HepG2 (cell line): ENCODE data around the gene HDGF. TPM values are rescaled to one million over a fixed set of nuclear protein-coding genes. Genes with fewer than 3 reads are reported as not detected.

Source experiments
- CHD4 ChIP-seq: fragments of 200-600 bp; sonication (generic); IDR thresholded peaks from 2 replicates; pipeline ENCODE4 v1.7.0; 2017; ENCODE audit warnings: mild to moderate bottlenecking, low read length, borderline replicate concordance
- HCFC1 ChIP-seq: fragments of 150-350 bp; IDR thresholded peaks from 2 replicates; pipeline ENCODE4 v1.6.1; 2014; ENCODE audit warnings: low read depth, low read length
- HOXA5 ChIP-seq: sonication (generic); formaldehyde crosslinking; IDR thresholded peaks from 2 replicates; pipeline ENCODE4 v1.4.0; 2020; ENCODE audit warnings: missing genetic modification reagents
- MBD4 ChIP-seq: IDR thresholded peaks from 2 replicates; pipeline ENCODE4 v1.6.1; 2012; ENCODE audit warnings: low read length, inconsistent platforms, borderline replicate concordance
- MYC ChIP-seq: sonication (generic); formaldehyde crosslinking; IDR thresholded peaks from 2 replicates; pipeline ENCODE4 v1.9.0; 2021; ENCODE audit warnings: missing genetic modification reagents, borderline replicate concordance
- PHF21A ChIP-seq: sonication (generic); formaldehyde crosslinking; IDR thresholded peaks from 2 replicates; pipeline ENCODE4 v1.5.0; 2020; ENCODE audit warnings: mild to moderate bottlenecking, missing genetic modification reagents
- POLR2A ChIP-seq, 2 experiments: IDR thresholded peaks; 2 replicates each; pipeline ENCODE4 v1.6.1; 2011; ENCODE audit warnings: low read depth in 2 of 2, low read length in 2 of 2, mild to moderate bottlenecking in 1 of 2, moderate library complexity in 1 of 2; ENCODE audit not compliant: insufficient read depth in 1 of 2
- SIN3A ChIP-seq: IDR thresholded peaks from 2 replicates; pipeline ENCODE4 v1.6.1; 2011; ENCODE audit warnings: low read depth, mild to moderate bottlenecking, control low read depth, low read length, borderline replicate concordance
- SP4 ChIP-seq: sonication (generic); formaldehyde crosslinking; IDR thresholded peaks from 2 replicates; pipeline ENCODE4 v1.8.1; 2023; ENCODE audit warnings: mild to moderate bottlenecking, missing genetic modification reagents
- TSC22D2 ChIP-seq: sonication (generic); formaldehyde crosslinking; IDR thresholded peaks from 2 replicates; pipeline ENCODE4 v1.5.1; 2020; ENCODE audit warnings: missing genetic modification reagents, mild to moderate bottlenecking, borderline replicate concordance
- U2AF1 ChIP-seq: fragments of 200-400 bp; formaldehyde crosslinking; optimal IDR thresholded peaks from 2 replicates; pipeline ENCODE3; 2017; ENCODE audit warnings: mild to moderate bottlenecking, low read depth, low read length
- XBP1 ChIP-seq: sonication (generic); formaldehyde crosslinking; IDR thresholded peaks from 2 replicates; pipeline ENCODE4 v1.5.0; 2020; ENCODE audit warnings: missing genetic modification reagents
- ZNF253 ChIP-seq: sonication (generic); formaldehyde crosslinking; IDR thresholded peaks from 2 replicates; pipeline ENCODE4 v1.8.0; 2022; ENCODE audit warnings: mild to moderate bottlenecking, missing genetic modification reagents, borderline replicate concordance
- ZNF337 ChIP-seq: sonication (generic); formaldehyde crosslinking; IDR thresholded peaks from 2 replicates; pipeline ENCODE4 v1.5.1; 2020; ENCODE audit warnings: missing genetic modification reagents, low read depth, mild to moderate bottlenecking, borderline replicate concordance
- ZNF567 ChIP-seq: sonication (generic); formaldehyde crosslinking; IDR thresholded peaks from 2 replicates; pipeline ENCODE4 v1.8.1; 2023; ENCODE audit warnings: mild to moderate bottlenecking, missing genetic modification reagents, borderline replicate concordance
- ZNF574 ChIP-seq: sonication (generic); formaldehyde crosslinking; IDR thresholded peaks from 2 replicates; pipeline ENCODE4 v1.4.0; 2020; ENCODE audit warnings: missing genetic modification reagents
- ZNF589 ChIP-seq: sonication (generic); formaldehyde crosslinking; conservative IDR thresholded peaks from 2 replicates; pipeline ENCODE4 v1.8.0; 2022; ENCODE audit warnings: mild to moderate bottlenecking, moderate library complexity, missing genetic modification reagents
- ZNF674 ChIP-seq: sonication (generic); formaldehyde crosslinking; IDR thresholded peaks from 2 replicates; pipeline ENCODE4 v1.5.0; 2020; ENCODE audit warnings: low read depth, mild to moderate bottlenecking, missing genetic modification reagents
- ZNF740 ChIP-seq: sonication (generic); formaldehyde crosslinking; IDR thresholded peaks from 2 replicates; pipeline ENCODE4 v1.4.0; 2020; ENCODE audit warnings: missing genetic modification reagents
- ZNF839 ChIP-seq: sonication (generic); formaldehyde crosslinking; IDR thresholded peaks from 2 replicates; pipeline ENCODE4 v1.4.0; 2020; ENCODE audit warnings: missing genetic modification reagents, mild to moderate bottlenecking, borderline replicate concordance
- ZSCAN22 ChIP-seq: sonication (generic); formaldehyde crosslinking; IDR thresholded peaks from 2 replicates; pipeline ENCODE4 v1.4.0; 2020; ENCODE audit warnings: mild to moderate bottlenecking, missing genetic modification reagents
- polyA plus RNA-seq, 8 experiments: library from polyadenylated mRNA; depleted of rRNA in 3 of 8; stranded (reverse) in 7 of 8; unstranded in 1 of 8; fragments of >200 nt; fragmentation: Illumina TruSeq in 4 of 8; extraction: Trizol in 4 of 8; gene quantifications; 2 replicates each; pipeline versions ENCODE4 v1.2.1 to v1.2.3, GENCODE V29; 2011 to 2016; ENCODE audit warnings: low read depth in 4 of 8, missing spikeins in 1 of 8, mixed read lengths in 1 of 8; ENCODE audit not compliant: insufficient read depth in 1 of 8
- total RNA-seq, 5 experiments: library from RNA; depleted of rRNA; stranded (reverse); fragments of >200 nt; fragmentation: Illumina TruSeq; extraction: Trizol; gene quantifications; 2 replicates each; pipeline ENCODE4 v1.2.3, GENCODE V29; 2016; ENCODE audit warnings: low read depth in 1 of 5
- TF ChIP-seq, protein P1 (sequence below): sonication (generic); formaldehyde crosslinking; conservative IDR thresholded peaks from 2 replicates; pipeline ENCODE4 v1.8.0; 2022; ENCODE audit warnings: mild to moderate bottlenecking, moderate library complexity, missing genetic modification reagents
- TF ChIP-seq, protein P2 (sequence below): IDR thresholded peaks from 2 replicates; pipeline ENCODE4 v1.6.1; 2012; ENCODE audit warnings: inconsistent platforms
- TF ChIP-seq, protein P3 (sequence below): sonication (generic); formaldehyde crosslinking; IDR thresholded peaks from 2 replicates; pipeline ENCODE4 v1.4.0; 2020; ENCODE audit warnings: mild to moderate bottlenecking, missing genetic modification reagents

The HDGF gene
- total and polyA plus RNA-seq, 2 of the 13 experiments (the other 11 are each of a cell fraction or from before 2014, with no cell fraction given) = 156 to 196 TPM

- TF ChIP-seq ZNF253 (CRISPR knock-in tag) = no peak
- TF ChIP-seq MBD4 = no peak
- TF ChIP-seq ZNF589 (CRISPR knock-in tag) = no peak
- TF ChIP-seq U2AF1 = no peak
- no peak for TF ChIP-seq HOXA5 (CRISPR knock-in tag)
- TF ChIP-seq, protein P1, sequence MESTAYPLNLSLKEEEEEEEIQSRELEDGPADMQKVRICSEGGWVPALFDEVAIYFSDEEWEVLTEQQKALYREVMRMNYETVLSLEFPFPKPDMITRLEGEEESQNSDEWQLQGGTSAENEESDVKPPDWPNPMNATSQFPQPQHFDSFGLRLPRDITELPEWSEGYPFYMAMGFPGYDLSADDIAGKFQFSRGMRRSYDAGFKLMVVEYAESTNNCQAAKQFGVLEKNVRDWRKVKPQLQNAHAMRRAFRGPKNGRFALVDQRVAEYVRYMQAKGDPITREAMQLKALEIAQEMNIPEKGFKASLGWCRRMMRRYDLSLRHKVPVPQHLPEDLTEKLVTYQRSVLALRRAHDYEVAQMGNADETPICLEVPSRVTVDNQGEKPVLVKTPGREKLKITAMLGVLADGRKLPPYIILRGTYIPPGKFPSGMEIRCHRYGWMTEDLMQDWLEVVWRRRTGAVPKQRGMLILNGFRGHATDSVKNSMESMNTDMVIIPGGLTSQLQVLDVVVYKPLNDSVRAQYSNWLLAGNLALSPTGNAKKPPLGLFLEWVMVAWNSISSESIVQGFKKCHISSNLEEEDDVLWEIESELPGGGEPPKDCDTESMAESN (CRISPR knock-in tag) = 0 out of 2 replicates have a peak, but pooled peaks have one; percentile 61
- TF ChIP-seq ZNF574 (CRISPR knock-in tag) = peak; percentile 88
- peak; percentile 56 for TF ChIP-seq HCFC1
- no peak for TF ChIP-seq ZNF674
- TF ChIP-seq PHF21A (CRISPR knock-in tag) = no peak
- TF ChIP-seq ZNF337 = no peak
- peak; percentile 72; the same call in 1 of the 2 replicates for TF ChIP-seq SIN3A
- TF ChIP-seq XBP1 (CRISPR knock-in tag) = no peak
- peak in 1 of 2 experiments; percentile 65; a peak in 1 of 4 replicates for TF ChIP-seq POLR2A (IDR thresholded peaks at IDR 0.05; ENCODE audit: insufficient read depth in 1 of 2, low read depth in 2 of 2, low read length in 2 of 2)
- no peak for TF ChIP-seq ZNF567 (CRISPR knock-in tag)
- no peak; the same call in 1 of the 2 replicates for TF ChIP-seq SP4 (CRISPR knock-in tag)
- TF ChIP-seq ZNF740 (CRISPR knock-in tag) = peak; percentile 42; the same call in 1 of the 2 replicates
- peak; percentile 59; the same call in 1 of the 2 replicates for TF ChIP-seq TSC22D2 (CRISPR knock-in tag)
- peak; percentile 71; the same call in 1 of the 2 replicates for TF ChIP-seq MYC (CRISPR knock-in tag)
- TF ChIP-seq, protein P2, sequence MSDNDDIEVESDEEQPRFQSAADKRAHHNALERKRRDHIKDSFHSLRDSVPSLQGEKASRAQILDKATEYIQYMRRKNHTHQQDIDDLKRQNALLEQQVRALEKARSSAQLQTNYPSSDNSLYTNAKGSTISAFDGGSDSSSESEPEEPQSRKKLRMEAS = peak; percentile 41; the same call in 1 of the 2 replicates
- TF ChIP-seq, protein P3, sequence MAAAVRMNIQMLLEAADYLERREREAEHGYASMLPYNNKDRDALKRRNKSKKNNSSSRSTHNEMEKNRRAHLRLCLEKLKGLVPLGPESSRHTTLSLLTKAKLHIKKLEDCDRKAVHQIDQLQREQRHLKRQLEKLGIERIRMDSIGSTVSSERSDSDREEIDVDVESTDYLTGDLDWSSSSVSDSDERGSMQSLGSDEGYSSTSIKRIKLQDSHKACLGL (CRISPR knock-in tag) = no peak; the same call in 1 of the 2 replicates
- no peak for TF ChIP-seq ZNF839 (CRISPR knock-in tag)
- TF ChIP-seq CHD4 = no peak
- no peak for TF ChIP-seq ZSCAN22 (CRISPR knock-in tag)
These were observed 23.4 kb downstream of the HDGF start, which contains the start of gene METTL25B (continued) for GRCh38 chr1:156727926-156728598.
